Dermis microvascular lymphatic vessel endothelial cell (primary cell): ENCODE data around the gene MRPS10. TPM values are rescaled to one million over a fixed set of nuclear protein-coding genes. Genes with fewer than 3 reads are reported as not detected.
A peak's percentile ranks its signal among the peaks of the same experiment; 100 is the strongest.
"Not testable (repeated sequence)": the region's sequence is repeated elsewhere in the genome, so short reads cannot be mapped to it uniquely, and the experiment has no call there.

Experiments
- DNase-seq, 2 donors: peaks; one replicate each; pipeline versions ENCODE4 v3.0.0 to v3.0.0-alpha.2; 2010; ENCODE audit warnings: low read depth in 2 of 2
- total RNA-seq: library from RNA; depleted of rRNA; stranded (reverse); fragments of >200 nt; gene quantifications from 2 replicates; pipeline ENCODE4 v1.2.1, GENCODE V29; 2014

MRPS10 gene
- total RNA-seq, 1 donor from 2014 or later = 53.4 TPM

GRCh38 chr6:42177514-42178364 lies 39.9 kb downstream of the MRPS10 start:
- DNase-seq = no peak

GRCh38 chr6:42176981-42177380 lies 40.7 kb downstream of the MRPS10 start:
- DNase-seq = no peak

GRCh38 chr6:42175860-42176259 lies 41.8 kb downstream of the MRPS10 start:
- peak in 1 of 2 donors; percentile 18 for DNase-seq

GRCh38 chr6:42173101-42173500 lies 44.6 kb downstream of the MRPS10 start, which contains the start of gene GUCA1A:
GUCA1A (plus strand) TSS chr6:42173364; CDS start chr6:42173614, 250 bp downstream.
- no peak for DNase-seq

GRCh38 chr6:42171813-42172581 lies 45.7 kb downstream of the MRPS10 start:
- DNase-seq = no peak

GRCh38 chr6:42169780-42170179 lies 47.9 kb downstream of the MRPS10 start:
- not testable (repeated sequence) for DNase-seq

GRCh38 chr6:42168650-42169049 lies 49.0 kb downstream of the MRPS10 start:
- DNase-seq = no peak

GRCh38 chr6:42166444-42167141 lies 51.1 kb downstream of the MRPS10 start:
- DNase-seq = peak; percentile 32 to 63

- no peak for DNase-seq
Observed at GRCh38 chr6:42165016-42165415, 52.6 kb downstream of the MRPS10 start.

- DNase-seq = no peak
Observed at GRCh38 chr6:42163981-42164380, 53.7 kb downstream of the MRPS10 start.

GRCh38 chr6:42162812-42163211 lies 54.8 kb downstream of the MRPS10 start:
- no peak for DNase-seq

GRCh38 chr6:42162384-42162783 lies 55.3 kb downstream of the MRPS10 start:
- no peak for DNase-seq

GRCh38 chr6:42159431-42160024 lies 58.1 kb downstream of the MRPS10 start:
- no peak for DNase-seq

GRCh38 chr6:42158631-42159030 lies 59.0 kb downstream of the MRPS10 start:
- no peak for DNase-seq

GRCh38 chr6:42158011-42158410 lies 59.6 kb downstream of the MRPS10 start:
- no peak for DNase-seq

Other genes starting within 250 kb of the MRPS10 start
- gene TAF8, start 167.3 kb downstream of the MRPS10 start, total RNA-seq = 14.9 and 17.7 TPM in 2 replicates
- gene C6orf132, start 75.2 kb downstream of the MRPS10 start, total RNA-seq = under 0.01 TPM in 2 replicates
- not detected in 2 replicates for gene GUCA1A, start 44.5 kb downstream of the MRPS10 start, total RNA-seq
- 0.13 TPM in 2 replicates for gene GUCA1B, start 22.9 kb downstream of the MRPS10 start, total RNA-seq
- under 0.01 TPM in 1 of 2 replicates, not detected in the other for gene TRERF1, start 234.1 kb upstream of the MRPS10 start, total RNA-seq